Measurements from ENCODE around the gene LRCH1. TPM values are rescaled to one million over a fixed set of nuclear protein-coding genes. Genes with fewer than 3 reads are reported as not detected.

Gene LRCH1, protein sequence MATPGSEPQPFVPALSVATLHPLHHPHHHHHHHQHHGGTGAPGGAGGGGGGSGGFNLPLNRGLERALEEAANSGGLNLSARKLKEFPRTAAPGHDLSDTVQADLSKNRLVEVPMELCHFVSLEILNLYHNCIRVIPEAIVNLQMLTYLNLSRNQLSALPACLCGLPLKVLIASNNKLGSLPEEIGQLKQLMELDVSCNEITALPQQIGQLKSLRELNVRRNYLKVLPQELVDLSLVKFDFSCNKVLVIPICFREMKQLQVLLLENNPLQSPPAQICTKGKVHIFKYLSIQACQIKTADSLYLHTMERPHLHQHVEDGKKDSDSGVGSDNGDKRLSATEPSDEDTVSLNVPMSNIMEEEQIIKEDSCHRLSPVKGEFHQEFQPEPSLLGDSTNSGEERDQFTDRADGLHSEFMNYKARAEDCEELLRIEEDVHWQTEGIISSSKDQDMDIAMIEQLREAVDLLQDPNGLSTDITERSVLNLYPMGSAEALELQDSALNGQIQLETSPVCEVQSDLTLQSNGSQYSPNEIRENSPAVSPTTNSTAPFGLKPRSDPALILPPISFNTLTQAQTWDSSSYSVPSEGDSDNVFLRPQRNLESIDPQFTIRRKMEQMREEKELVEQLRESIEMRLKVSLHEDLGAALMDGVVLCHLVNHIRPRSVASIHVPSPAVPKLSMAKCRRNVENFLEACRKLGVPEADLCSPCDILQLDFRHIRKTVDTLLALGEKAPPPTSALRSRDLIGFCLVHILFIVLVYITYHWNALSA
- 6.4 to 10.4 TPM (median 9.1 TPM) in 5 replicates for total RNA-seq (2022; extraction: Qiagen RNA extraction; ENCODE audit: low read depth)

DNA sequence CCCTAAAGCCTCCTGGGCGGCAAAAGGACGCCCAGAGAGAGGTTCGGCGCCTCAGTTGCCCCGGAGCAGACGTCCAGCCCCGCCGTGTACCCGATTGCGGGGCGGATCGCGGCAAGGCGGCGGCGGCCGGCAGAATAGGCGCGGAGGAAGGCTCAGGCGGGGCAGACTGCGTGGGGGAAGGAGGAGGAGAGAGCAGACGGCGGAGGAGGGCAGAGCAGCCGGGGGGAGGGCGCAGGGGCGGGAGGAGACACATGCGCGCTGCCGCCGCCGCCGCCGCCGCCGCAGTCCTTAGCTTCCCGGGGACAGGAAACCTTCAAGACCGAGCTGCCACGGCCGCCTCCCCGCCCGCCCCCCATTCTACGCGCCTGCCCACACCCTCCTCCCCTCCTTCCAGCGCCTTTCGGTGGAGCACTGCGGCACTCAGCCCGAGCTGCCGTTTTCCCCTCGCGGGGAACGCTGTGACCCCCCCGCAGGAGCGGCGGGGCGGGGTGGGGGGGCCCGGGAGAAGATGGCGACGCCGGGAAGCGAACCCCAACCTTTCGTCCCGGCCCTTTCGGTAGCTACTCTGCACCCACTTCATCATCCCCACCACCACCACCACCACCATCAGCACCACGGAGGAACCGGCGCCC lies at the start of gene LRCH1:
TSS of gene LRCH1 (plus strand) at position 282 of the 632 bp plus-strand sequence. CDS start at position 509, 227 bp downstream.

DNA sequence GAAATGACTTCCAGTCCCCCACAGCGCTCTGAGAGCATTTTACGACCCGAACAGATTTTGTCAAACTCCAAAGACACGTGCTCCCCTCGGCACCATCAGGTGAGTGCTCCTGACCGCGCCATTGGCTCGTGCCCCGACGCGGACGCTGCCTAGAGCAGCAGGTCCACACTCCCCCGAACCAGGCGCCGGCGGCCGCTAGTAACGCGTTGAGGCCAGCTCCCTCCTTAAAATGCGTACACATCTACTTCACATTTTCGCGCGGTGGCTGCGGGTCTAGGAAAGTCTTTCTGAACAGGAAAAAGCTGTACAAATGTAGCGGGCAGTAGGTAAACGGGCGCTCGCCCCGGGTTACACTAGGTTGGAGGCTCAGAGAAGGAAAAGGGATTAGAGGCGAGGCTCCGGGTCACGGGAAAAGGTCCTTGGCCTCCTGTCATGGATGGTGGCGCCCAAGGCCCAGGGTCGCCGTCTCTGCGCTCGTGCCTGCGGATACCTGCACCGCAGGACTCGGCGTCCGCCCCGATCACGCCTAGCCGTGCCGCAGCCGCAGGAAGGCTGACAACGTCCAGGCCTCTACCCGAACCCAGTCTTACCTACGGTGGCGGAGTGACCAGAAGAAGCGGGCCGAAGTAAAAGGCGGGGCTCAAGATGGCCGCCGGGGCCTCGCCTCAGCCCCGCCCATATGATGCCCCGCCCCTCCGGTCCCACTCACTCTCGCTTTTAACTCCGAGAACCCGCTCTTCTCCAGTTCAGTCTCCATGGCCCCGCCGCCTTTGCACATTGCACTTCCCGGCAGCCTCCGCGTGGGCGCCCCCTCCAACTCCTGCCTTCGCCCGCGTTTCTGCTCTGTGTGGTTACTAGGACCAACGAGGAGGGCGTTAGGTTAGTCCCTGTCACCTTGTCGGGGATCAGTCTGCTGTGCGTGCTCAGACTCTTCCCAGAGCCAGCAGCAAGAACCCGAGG lies 243.8 kb downstream of the LRCH1 start, which contains the start of gene ESD:
TSS of gene ESD (minus strand) at position 647 of the 960 bp plus-strand sequence. CDS start 5,748 bp downstream, outside the sequence.

Other genes with a start within 250 kb of the LRCH1 start
- gene RUBCNL, start 165.9 kb upstream of the LRCH1 start, total RNA-seq (2022; extraction: Qiagen RNA extraction; ENCODE audit: low read depth): 0.08 to 0.11 TPM (median 0.11 TPM) in 3 of 5 replicates, not detected in the others
- gene ESD, start 244.0 kb downstream of the LRCH1 start, total RNA-seq (2022; extraction: Qiagen RNA extraction; ENCODE audit: low read depth): 83.9 to 114 TPM (median 87.8 TPM) in 5 replicates